ELR (cell line): ENCODE results near the gene PRICKLE2.

Experiments
- DNase-seq: peaks from one replicate; pipeline ENCODE4 v3.0.0-alpha.2; 2015; ENCODE audit warnings: low read depth

Gene PRICKLE2

GRCh38 chr3:64220161-64220914 lies 4.9 kb downstream of the PRICKLE2 start:
- peak; percentile 51 for DNase-seq

- DNase-seq, result no peak
Measured at GRCh38 chr3:64218746-64219145, 6.5 kb downstream of the PRICKLE2 start.

GRCh38 chr3:64218329-64218728 lies 6.9 kb downstream of the PRICKLE2 start:
- no peak for DNase-seq

DNA sequence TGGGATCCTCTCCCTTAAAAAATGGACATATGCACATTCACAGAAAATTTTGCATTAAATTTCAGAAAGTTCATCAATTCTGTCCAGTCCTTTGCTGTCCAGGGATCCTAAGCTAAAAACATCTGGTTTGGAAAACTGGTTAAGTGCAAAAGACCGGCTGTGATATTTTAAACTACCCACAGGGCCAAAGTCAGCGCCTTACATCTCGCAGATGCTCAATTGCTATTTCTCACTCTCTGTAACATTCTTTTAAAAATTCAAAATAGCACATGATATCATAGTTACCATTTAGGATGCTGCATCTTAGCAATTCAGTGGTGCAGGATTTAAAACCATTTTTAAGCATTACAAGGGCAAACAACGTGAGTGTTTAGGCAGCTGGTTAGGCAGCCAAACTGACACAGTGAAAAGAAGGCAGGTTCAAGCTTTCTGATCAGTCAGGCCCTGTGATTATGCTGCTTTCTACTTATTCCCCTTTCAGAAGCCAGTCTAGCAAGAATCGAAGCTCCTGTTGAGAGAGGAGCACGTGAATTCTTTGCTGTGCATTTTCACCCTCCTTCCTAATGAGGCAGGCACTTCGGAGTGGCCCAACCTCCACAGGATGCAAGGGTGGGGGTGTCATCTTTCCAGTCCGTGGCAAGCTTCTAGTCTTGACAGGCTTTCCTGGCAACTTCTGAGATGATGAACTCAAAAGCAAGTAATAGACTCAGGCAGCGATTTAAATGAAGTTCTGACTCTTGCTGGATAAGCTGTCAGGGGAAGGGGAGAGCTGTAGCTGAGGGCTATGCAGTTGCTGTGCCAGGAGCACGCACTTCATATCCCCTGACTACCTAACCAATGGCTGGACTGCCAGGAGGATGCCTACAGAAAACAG lies 8.8 kb downstream of the PRICKLE2 start:
- DNase-seq, result peak; percentile 44

- no peak for DNase-seq
Measured at GRCh38 chr3:64215559-64215958, 9.7 kb downstream of the PRICKLE2 start.

DNA sequence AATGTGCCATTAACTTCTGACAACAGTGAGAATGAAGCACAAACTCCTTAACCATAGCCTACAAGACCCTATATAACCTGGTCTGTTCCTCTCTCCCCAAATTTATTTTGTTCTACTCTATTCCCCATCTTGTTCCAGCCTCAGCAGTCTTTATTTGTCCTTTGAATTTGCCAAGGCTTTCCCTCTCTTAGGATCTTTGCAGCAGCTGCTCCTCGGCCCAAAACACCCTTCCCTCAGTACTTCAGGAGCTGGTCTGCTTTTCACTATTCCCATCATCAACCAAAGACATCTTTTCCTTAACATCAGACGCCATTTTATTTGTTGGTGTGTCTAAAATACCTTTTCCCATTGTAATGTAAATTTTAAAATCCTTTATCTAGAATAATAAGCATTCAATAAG lies 10.2 kb downstream of the PRICKLE2 start:
- no peak for DNase-seq

- peak; percentile 46 for DNase-seq
Measured at GRCh38 chr3:64214381-64215018, 10.8 kb downstream of the PRICKLE2 start.

- DNase-seq, result peak; percentile 52
Measured at GRCh38 chr3:64213962-64214379, 11.3 kb downstream of the PRICKLE2 start.

DNA sequence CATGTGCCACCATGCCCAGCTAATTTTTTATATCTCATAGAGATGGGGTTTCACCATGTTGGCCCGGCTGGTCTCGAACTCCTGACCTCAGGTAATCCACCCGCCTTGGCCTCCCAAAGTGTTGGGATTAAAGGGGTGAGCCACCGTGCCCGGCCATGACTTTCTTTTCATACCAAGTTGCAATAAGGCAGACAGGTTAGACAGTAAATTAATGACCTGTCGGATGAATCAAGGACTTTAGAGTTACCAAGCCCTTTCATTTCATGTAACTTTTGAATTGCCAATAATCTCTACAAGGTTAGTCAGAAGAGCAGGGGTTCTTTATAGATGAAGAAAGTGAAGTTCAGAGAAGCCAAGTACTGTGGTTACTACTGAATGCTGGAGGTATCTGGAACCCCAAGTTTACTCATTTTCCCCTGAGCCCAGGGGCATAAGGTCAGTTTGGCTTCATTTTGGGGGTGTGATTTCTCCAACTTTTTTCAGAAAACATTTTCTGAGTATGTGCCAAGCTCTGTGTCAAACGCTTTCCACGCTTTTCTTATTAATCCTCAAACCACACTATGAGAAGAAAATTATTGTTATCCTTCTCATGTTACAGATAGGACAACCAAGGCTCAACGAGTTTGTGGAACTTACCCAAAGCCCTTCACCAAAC lies 11.9 kb downstream of the PRICKLE2 start:
- DNase-seq, result no peak

GRCh38 chr3:64209866-64210621 lies 15.2 kb downstream of the PRICKLE2 start:
- DNase-seq, result no peak

DNA sequence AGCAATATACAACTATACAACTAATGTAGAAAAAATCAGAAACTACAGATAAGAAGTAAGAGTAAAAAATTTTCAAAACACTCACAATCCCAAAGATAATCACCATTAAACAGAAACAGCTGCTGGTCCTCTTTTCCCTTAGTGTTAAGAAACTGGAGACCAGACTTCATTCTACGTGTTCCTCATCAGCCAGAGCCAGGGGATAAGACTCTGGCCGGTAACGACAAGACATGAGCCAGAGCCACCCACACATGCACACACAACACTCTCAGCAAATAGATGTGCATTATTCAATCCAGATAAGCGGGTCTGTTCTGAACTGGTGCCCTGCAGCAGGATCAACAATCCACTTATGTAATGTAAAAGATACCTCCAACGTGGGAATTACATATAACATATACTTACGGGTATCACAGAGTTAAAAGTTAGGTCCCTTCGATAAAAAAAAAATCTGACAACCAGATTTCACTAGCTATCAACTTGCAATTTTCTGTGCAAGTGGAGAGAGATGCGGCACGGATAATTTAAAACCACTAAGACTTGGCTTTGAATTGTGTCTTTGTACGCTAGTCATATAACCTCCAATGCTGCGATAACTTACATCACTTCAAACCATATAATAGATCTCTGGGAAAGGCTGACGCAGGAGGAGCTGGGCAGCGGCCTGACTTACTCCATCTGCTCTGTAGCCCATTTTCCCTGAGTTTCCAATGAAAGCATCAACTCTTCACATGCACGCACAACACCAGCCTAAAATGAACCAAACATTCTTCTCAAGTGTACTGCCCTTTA lies 17.8 kb downstream of the PRICKLE2 start:
- DNase-seq, result no peak

- no peak for DNase-seq
Measured at GRCh38 chr3:64203969-64204908, 21.0 kb downstream of the PRICKLE2 start.

DNA sequence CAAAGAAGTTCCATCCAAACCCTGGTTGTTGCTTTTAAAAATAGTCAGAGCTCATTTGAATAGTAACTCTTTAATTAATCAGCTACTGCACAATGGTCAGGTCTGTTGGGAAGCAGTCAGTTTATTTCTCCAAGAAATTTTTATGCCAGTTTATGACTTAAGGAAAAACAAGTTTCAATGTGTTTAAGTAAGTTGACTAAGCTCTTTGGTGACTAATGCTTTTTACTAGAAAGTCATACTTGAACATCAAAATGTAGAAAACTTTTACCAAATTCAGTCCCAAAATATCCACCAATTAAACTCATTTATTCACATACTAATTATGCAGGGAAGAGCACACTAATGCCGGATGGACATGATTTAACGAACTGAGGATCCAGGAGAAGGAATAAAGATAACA lies 22.1 kb downstream of the PRICKLE2 start:
- DNase-seq, result peak; percentile 50

DNA sequence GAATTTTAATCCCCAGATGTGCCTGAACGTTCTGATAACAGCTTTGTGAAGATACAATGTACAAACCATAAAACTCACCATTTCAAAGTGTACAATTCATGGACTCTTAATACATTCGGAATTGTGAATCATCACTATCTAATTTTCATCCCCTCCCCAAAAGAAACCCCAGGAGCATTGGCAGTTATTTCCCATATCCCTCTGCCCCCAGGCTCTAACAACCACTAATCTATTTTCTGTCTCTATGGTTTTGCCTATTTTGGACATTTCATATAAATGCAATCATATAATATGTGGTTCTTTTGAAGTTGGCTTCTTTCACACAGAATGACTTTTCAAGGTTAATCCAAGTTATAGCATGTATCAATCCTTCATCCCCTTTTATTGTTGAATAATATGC lies 25.3 kb downstream of the PRICKLE2 start:
- no peak for DNase-seq

DNA sequence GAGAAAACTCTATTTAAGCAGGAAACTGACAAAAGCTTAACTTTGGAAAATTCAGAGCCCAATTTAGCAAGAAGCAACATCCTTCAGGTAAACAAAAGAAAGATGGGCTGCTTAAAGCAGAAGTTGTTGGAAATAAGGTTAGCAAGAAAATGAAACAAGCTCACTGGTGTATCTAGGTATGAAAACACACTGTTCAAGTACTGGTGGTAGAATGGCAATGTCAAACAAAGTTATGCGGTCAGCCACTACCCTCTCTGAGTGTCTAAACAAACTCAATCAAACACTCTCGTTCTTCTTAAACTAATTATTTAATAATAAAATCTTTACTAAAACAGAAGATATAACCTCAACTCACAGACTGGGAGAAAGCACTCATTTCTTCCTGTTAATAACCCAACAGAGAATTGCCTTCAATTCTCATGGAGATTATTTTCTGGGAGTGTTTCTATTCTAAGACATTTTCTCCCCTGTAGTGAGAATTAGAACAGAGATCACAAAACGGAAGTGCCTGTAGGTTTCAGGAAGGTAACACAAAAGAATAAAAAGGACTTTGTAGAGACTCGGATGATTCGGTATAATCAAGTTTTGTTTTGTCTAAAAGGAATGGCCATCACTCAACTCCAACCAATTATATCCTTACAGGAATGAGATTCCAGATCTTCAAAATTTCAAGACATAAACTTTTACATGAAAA lies 28.9 kb downstream of the PRICKLE2 start:
- no peak for DNase-seq

DNA sequence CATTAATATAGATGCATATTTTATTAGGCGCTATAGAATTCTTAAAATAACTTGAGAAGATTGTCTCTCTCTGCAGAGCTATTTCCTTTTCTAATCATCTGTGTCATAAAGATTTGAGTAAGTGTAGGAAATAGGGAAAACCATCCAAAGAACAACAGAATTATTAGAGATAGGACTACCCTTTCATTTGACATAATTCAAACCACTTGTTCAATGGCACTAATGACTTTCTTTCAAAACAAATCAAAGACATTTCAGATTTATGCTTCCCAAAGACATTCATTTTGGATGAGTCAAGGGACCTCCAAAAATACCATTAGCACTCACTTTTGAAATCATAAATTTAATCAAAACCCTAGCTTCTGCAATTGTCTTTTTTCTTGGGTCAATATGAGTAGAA lies 29.5 kb downstream of the PRICKLE2 start:
- DNase-seq, result no peak

DNA sequence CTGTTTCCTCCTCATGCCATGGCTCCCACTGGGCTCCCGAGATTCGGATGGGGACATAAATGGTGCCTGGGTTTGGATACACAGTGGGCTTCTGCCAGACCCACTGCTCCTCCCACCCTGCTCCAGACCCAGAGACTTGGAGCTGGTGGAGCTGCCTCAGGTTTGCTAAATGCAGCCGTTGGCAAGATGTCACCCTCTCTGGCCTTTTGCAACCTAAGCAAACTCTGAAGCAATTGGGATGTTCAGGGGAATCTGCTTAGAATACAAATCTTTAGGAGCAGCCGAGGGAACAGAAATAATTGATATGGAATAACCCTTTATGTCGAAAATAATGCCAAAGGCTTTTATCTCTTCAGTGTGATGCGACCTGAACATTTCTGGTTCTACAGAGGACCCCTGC lies 33.4 kb downstream of the PRICKLE2 start:
- DNase-seq, result no peak

DNA sequence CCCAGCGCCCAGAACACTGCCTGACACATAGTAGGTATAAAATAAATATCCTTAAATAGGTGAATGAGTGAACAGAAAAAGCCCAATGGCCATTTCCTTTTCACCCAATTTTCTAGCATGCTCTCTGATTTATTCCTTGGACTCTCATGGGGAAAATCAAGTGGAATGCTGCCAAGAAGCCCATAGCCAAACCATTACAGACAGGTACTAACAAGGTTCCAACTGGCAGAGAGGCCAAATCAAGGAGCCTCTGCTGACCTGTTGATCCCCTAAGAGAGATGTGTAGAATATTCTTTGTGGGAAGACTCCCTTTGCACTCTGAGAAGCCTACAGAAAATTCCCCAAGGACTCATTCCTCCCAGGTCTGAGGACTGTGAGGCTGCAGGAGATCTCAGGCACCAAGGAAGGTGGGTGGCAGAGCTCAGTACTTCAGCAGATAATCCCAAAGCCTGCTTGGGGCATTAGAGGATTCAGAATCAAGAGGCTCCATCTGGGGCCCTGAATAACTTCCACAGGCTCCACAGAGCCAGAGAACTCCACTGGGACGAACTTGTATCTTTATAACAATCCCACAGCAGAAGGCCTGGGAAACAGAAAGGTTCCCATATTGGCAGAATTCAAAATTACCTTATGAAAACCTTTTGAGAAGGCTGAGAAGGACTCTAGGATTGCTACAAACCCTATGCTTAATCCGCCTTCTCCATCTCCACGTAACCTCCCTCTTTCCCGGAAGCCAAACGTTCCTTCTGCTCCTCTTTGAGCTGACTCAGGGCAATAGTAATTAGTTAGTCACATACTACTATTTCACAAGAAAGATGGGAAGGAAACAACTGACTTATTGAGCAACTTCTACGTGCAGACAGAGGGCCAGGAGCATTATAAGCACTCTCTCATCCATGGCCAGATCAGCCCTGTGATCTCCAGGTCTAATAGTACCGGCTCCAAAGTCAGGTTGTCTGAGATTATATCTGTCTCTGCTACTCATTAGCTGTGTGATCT lies 34.5 kb downstream of the PRICKLE2 start:
- peak; percentile 95 for DNase-seq
